ENCODE data around the gene GRK5.

GRCh38 chr10:119377451-119377957 is 170.1 kb downstream of the GRK5 start:
- TF ChIP-seq EZH2 (IDR thresholded peaks at IDR 0.05) (no peak), FOXP2 (optimal IDR thresholded peaks at IDR 0.05; ENCODE audit: control extremely low read depth, extremely low read length, insufficient read depth) (no peak), POLR2AphosphoS5 (IDR thresholded peaks at IDR 0.05; ENCODE audit: borderline replicate concordance, low read depth, low read length) (no peak)
